Hepatocyte (in vitro differentiated cells): ENCODE measurements around the gene TTC7B.

ENCODE experiments used
- CTCF ChIP-seq: fragments of 200-600 bp; sonication (generic); IDR thresholded peaks from 2 replicates; pipeline ENCODE4 v1.5.1; 2016; ENCODE audit warnings: antibody characterized with exemption, mild to moderate bottlenecking; ENCODE audit not compliant: poor library complexity
- EZH2 ChIP-seq: fragments of 200-600 bp; sonication (generic); IDR thresholded peaks from 2 replicates; pipeline ENCODE4 v1.6.1; 2016; ENCODE audit warnings: antibody characterized with exemption, mild to moderate bottlenecking, borderline replicate concordance
- EZH2phosphoT487 ChIP-seq: fragments of 200-600 bp; sonication (generic); IDR thresholded peaks from one replicate; pipeline ENCODE4 v1.6.1; 2018; ENCODE audit warnings: antibody characterized with exemption, mild to moderate bottlenecking, low read depth, moderate library complexity; ENCODE audit not compliant: unreplicated experiment, severe bottlenecking

- no peak for TF ChIP-seq CTCF
- TF ChIP-seq EZH2: no peak
- no peak for TF ChIP-seq EZH2phosphoT487
Measured at GRCh38 chr14:90561920-90562319, 254.3 kb downstream of the TTC7B start.
